ENCODE data around the gene CDCP2. TPM values are rescaled to one million over a fixed set of nuclear protein-coding genes. Genes with fewer than 3 reads are reported as not detected.

CDCP2 gene
- total RNA-seq, 1 experiment from 2014 or later: not detected

DNA sequence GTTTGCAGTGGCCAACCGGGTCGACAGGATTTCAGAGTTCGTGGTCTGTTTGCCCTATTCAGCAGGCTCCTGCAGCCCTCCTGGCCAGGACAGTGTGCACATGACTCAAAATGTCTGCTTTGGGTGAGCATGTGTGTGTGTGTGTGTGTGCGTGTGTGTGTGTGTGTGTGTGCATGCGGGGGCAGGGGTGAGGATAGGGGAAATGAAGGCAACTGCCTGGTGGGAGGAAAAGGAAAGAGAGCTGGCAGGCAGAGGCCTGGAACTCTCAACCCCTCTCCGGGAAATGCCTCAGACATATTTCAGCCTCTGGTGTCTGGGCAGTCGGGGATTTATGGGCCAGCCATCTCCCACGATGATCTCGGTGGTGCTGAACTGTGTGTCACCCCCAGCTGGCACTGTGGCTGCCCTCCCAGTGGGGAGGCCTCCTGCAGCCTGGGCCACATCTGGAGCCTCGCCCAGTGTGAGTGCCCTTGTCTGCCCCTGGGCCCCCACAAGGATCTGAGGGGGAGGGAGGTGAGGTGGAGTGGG lies 15.2 kb downstream of the CDCP2 start:
- peak; percentile 84 for DNase-seq (ENCODE audit: low spot score)

DNA sequence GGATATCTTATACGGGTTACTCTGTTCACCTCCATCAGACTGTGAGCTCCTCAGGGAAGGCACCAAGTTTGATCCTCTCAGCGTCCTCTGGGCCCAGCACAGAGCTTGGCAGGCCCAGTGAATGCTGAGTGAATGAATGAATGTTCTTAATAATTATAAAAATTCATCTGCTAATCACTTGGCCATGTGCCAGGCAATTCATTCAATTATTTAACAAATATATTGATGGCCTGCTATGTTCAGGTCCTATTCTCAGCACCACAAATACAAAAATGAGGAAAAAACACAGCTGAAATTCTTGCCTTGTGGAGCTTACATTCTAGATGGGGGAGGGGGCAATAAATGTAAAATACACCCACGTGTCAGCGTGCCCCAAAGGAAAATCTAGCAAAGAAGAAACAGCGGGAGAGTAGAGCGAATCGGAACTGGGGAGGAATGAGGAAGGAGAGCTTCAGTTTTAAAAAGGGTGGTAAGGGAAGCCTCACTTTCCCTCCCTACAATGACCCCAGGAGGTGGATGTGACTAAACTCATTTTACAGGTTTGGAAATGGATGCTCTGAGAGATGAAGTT lies 15.8 kb downstream of the CDCP2 start:
- no peak for DNase-seq (ENCODE audit: low spot score)

DNA sequence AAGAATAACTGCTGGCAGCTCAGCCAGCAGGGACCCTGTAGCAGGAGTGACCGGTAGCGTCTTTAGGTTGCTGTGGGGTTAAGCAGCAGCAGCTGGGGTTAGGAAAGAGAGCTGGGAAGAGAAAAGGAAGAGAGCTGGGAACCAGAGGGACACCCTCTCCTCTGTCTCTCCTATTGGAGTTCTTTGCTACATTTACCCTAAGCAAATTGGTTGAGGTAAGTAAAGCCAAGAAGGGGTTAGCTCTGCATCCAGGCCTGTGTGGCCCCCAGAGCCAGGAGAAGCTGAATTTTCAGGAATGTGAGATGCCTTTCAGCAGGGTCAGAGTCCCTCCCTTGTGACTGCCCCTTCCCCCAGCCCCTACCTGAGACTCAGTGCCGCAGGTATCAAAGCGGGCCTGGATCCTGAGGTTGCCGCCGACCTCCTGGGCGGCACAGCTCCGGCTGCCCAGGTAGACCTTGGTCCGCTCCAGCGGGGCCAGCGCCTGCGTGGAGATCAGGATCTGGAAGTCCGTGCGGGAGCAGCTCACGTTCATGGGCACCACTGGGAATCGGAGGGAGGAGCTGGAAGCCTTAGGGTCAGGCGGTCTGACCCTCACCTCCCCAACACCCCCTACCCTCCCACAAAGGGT lies 16.4 kb downstream of the CDCP2 start:
- DNase-seq (ENCODE audit: low spot score): no peak

DNA sequence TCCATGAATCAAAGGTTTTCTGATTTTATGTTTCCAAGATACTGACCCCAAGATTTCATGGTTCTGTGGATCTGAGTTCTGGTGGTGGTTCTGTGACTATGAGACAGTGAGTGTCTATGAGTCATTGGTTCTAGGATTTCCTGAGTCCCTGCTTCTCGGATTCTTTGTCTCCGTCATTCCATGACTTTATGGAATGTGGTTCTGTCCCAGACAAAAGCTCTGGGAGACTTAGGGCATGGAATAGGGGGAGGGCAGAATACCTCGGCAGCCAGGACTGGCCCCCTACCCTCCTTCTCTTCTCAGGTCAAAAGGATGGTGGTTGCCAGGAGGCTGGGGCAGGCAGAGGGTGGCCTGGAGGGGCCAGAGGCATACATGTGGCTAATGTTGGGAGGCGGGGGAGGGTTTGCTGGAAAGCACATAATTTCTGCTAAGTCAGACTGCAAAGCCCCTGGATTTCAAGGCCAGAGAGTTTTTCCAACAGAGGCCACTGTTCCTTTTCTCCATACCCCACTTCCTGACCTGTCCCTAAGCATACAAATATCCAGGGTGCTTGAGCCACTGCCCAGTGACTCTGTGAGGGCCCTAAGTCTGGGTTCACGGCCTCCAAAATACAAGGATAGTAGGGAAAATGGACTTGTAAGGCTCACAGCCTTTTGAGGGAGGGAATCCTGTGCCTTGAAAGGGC lies 17.2 kb downstream of the CDCP2 start:
- peak; percentile 74 for DNase-seq (ENCODE audit: low spot score)

DNA sequence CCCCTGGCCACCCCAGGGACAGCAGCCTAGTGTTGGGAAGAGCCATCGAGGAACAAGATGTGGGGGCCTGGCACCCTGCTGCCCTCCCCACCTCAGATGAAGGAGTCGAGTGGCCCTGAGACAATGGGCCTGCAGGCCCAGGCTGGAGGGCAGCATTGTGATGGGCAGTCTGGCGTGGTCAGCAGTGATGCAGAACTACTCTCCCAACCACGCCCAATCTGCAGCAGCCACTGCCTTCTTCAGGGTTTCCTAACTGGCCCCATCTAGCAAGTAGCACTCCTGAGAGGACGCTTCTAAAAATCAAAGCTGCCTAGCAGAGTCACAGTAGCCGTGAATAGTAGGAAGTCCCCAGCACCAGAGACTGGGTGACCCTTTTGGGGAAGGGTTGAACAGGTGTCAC lies 18.5 kb downstream of the CDCP2 start:
- DNase-seq (ENCODE audit: low spot score): peak; percentile 38

DNA sequence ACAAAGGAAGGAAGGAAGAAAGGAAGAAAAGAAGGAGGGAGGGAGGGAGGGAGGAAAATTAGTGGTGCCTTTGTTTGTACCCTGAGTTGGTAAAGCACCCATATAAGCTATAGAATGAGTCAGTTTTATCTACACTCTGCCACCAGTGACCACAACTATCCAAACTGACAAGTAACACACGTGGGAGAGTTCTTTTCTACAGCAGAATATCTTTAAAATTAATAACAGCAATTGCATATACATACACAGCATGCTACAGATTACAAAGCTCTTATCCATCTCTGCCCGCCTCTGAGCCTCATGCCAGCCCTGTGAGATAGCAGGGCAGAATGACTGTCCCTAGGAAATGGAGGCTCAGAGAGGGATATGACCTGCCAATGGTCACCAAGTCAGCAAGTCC lies 20.3 kb downstream of the CDCP2 start:
- DNase-seq (ENCODE audit: low spot score): peak; percentile 26

DNA sequence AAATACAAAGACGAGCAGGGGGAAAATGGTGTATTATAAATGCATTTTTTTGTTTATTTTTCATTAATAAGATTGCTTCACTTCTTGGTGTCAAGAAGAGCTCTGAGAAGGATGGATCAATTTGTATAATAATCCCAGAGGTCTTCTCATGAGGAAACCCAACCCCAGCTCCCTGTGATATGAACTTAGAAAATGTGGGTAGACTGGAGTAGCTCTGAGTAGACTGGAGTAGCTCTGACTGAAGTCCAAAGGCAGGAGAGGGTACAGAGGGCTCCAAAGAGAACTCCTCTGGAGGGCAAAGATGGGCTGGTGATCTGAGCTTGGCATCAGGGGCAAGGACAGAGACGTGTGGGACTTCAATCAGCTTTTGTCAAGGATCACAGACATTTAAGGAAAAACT lies 21.4 kb downstream of the CDCP2 start:
- DNase-seq (ENCODE audit: low spot score): no peak

DNA sequence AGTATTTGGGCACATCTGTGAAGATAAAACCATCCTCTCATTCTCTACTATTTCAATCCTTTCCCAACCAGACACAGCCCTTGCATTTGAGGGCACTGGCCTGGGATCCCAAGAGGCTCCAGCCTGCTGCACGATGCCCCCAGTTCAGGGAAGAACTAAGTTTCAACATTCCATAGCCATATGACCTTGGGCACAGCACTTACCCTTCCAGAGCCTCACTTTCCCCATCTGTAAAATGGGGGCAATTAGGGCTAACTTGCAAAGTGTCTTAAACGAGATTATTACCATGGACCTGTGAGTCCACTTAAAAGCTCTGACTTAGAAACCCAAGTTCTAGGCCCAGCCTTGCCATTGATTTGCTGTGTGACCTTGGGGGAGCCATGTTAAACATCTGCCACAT lies 22.9 kb downstream of the CDCP2 start:
- no peak for DNase-seq (ENCODE audit: low spot score)

DNA sequence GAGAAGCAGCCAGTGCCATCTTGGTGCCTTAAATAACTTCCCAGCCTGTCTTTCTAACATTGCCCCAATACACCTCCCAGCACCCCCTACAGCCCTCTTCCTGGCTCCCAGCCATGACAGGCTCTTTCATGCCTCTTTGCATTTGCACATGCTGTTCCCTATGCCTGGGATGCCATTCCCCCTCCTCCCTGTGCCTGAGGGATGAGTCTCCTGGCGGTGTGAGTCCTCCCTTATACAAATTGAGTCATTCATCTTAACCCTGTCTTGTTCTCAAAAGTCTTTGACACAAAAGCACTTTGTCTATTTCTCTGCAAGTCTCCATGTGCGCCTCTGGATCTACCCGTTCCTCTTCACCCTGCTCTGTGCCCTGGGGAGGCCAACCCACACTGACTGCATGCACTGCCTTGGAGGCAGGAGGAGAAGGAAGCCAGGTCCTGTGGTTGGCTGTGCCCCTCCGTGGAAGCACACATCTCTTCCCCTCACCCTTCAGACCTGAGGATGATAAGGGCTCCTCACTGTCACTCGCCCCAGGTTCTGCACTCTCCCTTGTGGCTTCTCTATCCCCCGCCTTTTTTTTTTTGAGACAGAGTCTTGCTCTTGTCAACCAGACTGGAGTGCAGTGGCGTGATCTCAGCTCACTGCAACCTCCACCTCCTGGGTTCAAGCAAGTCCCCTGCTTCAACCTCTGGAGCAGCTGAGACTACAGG lies 25.1 kb downstream of the CDCP2 start:
- no peak for DNase-seq (ENCODE audit: low spot score)

DNA sequence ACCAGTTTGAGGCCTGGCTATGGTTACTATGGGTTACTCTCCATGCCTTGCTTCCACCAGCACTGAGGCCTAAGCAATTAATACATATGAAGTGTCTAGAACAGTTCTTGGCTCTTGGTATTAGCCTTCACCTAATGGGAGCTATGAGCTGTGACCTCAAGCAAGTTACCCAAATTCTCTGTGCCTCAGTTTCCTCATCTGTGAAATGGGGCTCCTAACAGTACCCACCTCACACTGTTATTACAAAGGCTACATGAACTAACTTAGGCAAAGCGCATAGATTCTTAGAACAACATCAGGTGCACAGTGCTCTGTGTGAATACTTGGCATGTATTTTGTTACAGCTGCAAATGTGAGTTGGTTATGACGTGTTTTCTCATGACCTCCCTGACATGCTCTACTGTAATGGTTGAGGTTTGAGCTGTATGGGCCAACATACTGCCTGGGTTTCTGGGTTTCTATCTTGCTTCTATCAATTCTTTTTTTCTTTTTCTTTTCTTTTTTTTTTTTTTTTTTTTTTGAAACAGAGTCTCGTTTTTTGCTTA lies 26.5 kb downstream of the CDCP2 start:
- DNase-seq (ENCODE audit: low spot score): no peak

DNA sequence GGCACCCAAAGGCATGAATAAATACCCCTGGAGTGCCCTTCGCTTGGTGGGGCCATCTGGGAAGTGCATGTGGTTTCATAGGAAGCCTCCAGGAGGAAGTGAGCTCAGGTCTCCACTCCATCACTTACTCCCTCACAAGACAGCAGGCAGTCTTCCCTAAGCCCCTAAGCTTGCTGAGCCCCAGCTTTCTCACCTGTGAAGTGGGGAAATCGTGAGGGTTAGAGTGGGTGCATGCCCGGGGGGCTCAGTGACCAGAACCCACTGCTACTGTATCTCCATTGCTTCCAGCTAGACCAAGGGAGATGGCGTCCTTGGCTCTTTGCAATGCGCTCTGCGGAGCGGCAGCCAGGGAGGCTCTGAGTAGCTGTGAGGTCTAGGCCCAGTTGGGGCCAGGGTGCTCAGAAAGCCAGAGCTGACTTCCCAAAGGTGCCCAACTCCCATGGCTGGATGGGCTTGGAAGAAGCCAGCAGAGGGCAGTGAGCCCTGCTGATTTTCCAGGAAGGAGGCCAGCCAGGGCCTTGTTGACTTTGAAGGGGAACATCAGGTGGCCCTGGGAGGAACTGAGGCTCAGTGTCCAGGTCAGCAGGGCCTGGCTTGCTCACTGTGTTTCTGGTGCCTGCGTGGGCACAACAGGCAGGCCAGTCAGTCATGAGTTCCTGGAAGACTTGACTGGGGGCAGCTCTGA lies 27.3 kb downstream of the CDCP2 start:
- peak; percentile 29 for DNase-seq (ENCODE audit: low spot score)

DNA sequence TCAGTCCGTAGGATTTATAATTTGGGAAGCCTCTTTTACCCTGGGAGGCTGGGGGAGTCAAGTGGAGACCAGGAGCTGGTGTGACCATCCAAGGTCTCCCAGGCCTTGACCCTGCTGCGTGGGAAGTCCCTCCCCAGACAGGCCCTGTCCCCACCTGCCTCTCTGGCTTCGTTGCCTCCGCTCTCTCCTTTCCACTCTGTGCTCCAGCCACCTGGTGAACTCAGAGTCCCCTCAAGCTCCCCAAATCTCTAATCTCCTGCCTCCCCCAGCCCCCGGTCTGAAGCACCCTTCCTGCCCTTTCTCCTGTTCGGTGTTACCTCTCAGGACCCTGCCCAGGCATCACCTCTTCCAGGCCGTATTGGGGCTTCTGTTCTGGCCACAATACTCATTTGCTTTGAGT lies 27.9 kb downstream of the CDCP2 start:
- no peak for DNase-seq (ENCODE audit: low spot score)

DNA sequence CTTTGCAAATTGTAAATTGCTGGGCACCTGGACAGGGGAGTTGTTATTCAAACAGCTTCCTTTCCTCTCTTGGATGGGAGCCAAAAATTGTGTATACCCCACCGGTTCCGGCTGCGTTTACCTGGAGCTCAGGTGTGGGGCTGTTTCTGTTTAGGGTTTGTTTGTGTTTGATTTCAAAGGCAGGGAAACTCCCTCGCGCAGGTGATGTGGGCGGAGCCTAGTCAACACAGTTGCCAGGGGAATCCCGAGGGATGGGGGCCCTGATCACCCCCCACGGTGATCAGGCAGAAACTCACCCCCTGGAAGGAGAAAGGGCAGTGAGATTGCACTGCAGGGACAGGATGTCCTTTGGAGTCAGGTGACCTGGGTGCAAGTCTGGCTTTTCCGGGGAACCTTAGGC lies 28.3 kb downstream of the CDCP2 start:
- DNase-seq (ENCODE audit: low spot score): no peak

DNA sequence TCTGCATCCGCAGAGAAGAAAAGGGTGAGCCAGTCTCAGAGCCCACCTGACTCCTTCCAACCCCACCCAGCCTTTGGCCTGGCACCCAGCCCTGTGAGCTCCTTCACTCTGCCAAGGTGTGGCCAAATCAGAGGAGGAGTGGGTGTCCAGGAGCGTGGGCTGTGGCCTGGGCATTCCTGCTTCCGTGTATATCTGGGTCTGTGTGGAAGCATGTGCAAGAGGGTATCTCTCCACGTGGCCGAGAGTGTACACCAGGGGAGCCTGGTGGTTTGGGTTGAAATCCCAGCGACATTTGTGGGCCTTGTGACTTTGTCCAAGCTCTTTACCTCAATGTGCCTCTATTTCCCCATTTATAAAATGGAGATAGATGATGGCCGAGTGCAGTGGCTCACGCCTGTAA lies 29.8 kb downstream of the CDCP2 start:
- DNase-seq (ENCODE audit: low spot score): no peak

DNA sequence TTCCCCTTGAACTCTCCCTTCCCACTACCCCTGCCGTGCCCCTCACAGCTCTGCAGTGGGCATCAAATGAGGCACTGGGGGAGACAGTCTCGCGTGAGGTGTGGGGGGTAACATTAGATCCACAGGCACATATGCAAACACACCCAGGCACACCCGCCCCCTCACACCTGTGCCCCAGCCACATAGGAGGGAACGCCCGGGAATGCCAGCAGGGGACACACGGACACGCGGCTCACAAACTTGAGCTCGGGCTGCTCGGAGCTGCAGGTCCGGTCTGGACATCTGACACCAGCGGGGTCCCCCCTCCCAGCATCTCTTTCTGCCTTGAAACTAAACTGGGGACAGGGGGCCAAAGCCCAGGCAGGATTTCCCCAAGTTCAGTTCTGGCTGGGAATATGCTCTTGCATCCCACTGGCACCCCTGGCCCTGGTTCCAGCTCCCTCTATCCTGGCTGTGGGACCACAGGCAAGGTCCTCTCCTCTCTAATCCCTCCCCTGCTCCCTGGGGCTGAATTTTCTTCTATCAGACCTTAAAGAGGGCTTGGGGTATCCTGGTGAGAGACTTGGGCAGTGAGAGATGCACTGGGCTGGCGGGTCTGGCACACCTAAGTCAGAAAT lies 30.6 kb downstream of the CDCP2 start:
- DNase-seq (ENCODE audit: low spot score): no peak

DNA sequence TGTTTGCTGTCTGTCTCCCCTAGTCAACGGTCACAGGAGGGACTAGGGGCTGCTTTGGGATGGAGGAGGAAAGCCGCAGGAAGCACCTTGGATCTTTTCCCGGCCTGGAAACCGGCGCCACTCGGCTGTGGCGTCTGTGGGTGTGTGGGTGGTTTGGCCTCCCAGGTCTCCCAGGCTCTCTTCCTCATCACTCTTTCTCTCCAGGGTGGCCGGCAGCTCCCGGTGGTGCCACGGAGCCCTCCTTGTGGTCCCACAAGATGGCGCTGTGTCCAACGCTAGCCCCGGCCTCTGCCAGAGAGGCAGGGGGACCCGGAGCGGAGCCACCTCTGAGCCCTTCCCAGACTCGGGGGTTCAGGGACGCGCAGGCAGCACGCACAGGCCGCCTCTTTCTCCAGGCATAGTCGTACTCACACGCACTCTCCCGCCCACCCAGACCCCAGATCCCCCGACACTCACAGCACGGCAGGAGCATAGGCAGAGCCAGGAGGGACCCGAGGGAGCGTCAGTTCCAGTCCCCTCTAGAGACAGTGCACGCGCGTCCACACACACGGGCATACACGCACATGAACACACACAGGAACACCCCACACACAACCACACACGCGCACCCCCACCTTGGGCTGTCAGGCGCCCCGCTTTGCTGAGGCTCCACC lies 31.2 kb downstream of the CDCP2 start:
- DNase-seq (ENCODE audit: low spot score): peak; percentile 81

DNA sequence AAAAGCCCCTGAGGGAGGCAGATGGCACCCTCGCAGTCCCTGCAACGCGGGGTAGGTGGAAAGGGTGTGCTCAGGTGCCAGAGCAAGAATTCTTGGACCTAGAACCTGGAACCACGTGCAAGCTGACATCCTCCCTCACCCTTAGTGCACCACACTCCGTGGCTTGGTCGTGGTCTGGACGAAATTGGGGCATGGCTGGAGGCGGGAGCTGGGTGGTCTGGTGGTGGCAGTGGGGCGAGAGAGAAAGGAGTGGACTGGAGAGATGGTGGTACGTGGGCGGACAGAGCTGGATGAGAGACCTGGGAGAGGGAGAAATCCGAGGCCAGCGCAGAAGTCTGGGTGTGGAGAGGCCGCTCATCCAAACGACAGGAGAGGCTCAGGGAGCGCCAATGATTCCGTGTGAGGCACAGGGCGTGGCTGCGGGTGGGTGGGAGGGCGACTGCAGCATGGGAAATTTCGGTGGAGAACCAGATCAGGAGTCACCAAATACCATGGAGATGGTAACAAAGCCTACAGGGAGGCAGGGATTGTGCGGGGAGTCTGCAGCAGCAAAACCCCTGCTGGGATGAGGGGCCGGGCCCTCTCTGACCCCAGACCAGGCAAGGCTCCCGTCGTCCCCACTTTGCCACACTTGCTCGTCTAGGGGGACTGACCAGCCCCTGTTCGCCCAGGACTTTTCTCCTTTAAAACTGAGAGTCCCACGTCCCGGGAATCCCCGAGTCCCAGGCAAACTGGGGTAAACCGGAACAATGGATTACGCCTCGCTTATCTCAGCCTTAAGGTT lies 31.9 kb downstream of the CDCP2 start:
- peak; percentile 53 for DNase-seq (ENCODE audit: low spot score)

DNA sequence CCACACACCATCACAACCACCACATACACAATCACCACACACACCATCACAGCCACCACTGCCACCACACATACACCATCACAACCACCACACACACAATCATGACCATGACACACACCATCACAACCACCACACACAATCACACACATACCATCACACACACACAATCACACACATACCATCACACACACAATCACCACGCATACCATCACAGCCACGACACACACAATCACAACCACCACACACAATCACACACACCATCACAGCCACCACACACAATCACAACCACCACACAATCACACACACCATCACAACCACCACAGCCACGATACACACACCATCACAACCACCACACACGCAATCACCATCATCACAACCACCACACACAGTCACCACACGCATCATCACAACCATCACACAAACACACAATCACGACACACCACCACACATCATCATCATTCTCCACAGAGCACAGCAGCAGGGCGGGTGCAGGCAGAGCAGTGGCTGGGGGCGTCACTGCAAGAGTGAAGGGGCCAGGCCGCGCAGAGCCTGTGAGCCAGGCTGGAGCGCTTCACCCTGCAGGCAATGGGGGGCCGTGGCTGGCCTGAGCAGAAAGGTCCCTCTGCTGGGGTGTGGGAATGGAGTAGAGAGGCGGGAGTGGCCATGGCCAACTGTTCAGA lies 32.6 kb downstream of the CDCP2 start:
- no peak for DNase-seq (ENCODE audit: low spot score)

DNA sequence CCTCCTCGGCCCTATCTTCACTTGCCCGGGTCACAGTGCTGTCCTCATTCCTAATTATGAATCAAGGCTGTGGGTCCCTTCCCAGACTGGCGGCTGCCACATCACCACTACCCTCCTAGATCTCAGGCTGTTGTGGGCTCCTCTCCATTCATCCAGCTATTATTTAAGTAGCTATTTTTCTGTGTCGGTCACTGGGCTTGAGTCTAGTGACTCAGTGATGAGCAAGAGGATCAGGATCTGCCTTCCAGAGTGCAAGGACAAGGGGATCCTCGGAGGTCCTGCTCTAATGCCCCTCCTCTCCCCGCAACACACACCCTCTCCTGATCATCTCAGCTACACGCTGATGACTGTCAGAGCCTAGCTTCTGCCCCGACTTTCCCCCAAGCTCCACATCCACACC lies 34.1 kb downstream of the CDCP2 start:
- peak; percentile 84 for DNase-seq (ENCODE audit: low spot score)

All from A172 (cell line).